HFFc6 (cell line): ENCODE data around the gene PMP22. TPM values are rescaled to one million over a fixed set of nuclear protein-coding genes. Genes with fewer than 3 reads are reported as not detected.

ENCODE experiments used
- DNase-seq: peaks from one replicate; pipeline ENCODE4 v3.0.0-alpha.2; 2018
- H3K27ac Mint-ChIP-seq: 2 replicates; pipeline ENCODE4 v1.8.0; 2020; ENCODE audit warnings: mild to moderate bottlenecking, mixed read lengths
- H3K27me3 Mint-ChIP-seq: 2 replicates; pipeline ENCODE4 v1.8.0; 2021; ENCODE audit warnings: mild to moderate bottlenecking, moderate library complexity, mixed read lengths; ENCODE audit not compliant: insufficient read depth
- H3K36me3 Mint-ChIP-seq: 2 replicates; pipeline ENCODE4 v1.8.0; 2021; ENCODE audit warnings: low read depth, mixed read lengths
- H3K4me1 Mint-ChIP-seq: 2 replicates; pipeline ENCODE4 v1.8.0; 2020; ENCODE audit warnings: low read depth, mixed read lengths
- H3K4me3 Mint-ChIP-seq: 2 replicates; pipeline ENCODE4 v1.8.0; 2020; ENCODE audit warnings: mild to moderate bottlenecking, moderate library complexity, mixed read lengths
- H3K9me3 Mint-ChIP-seq: 2 replicates; pipeline ENCODE4 v1.8.0; 2020; ENCODE audit warnings: mild to moderate bottlenecking, mixed read lengths
- CTCF ChIP-seq: fragments of 200-600 bp; sonication (generic); IDR thresholded peaks from 2 replicates; pipeline ENCODE4 v1.5.0; 2021; ENCODE audit warnings: antibody characterized with exemption, mild to moderate bottlenecking
- total RNA-seq, 6 experiments: library from RNA; stranded (reverse); fragmentation: NEBNext Ultra II Directional; extraction: Animal tissue kit (Norgen Biotek cat#: 25700); gene quantifications; 2 replicates in 1 of 6; 3 replicates in 5 of 6; pipeline ENCODE4 v1.2.3, GENCODE V29; 2021

The PMP22 gene
- total RNA-seq, 6 experiments from 2014 or later: 28.0 to 42.9 (median 34.0) TPM

DNA sequence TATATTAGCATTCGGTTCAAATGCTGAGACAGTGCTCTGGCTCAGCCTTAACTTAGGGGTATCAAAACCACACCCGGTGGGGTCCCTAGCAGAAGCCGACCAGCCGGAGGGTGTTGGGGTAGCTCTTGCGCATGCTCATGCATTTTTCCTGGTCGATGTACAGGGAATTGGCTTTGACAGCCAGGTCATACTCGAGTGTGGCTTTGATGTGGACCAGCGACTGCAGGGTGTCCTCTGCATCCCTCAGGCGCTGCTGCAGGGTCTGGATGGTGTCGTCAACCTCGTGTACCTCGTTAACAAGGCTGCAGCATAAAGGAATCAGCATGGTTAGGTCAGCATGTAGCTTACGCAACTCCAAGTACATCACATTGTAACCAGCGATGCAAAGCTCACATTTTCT, 38.7 kb upstream of the PMP22 start:
- Mint-ChIP-seq H3K27me3 (peaks cover 2% of the 10 kb centered on the region; the same call in 1 of the 2 replicates), H3K4me1 (peaks cover 17% of the 10 kb centered on the region), H3K36me3 (no peaks in the 10 kb centered on the region), H3K4me3 (no peak overlapping the region), H3K27ac (no peak overlapping the region), H3K9me3 (no peaks in the 10 kb centered on the region)
- TF ChIP-seq CTCF: no peak
- DNase-seq: no peak

GRCh38 chr17:15303268-15303667, 38.1 kb upstream of the PMP22 start:
- H3K27me3 Mint-ChIP-seq: peaks cover 2% of the 10 kb centered on the region; the same call in 1 of the 2 replicates
- H3K9me3 Mint-ChIP-seq: no peaks in the 10 kb centered on the region
- no peak overlapping the region for H3K4me3 Mint-ChIP-seq
- H3K27ac Mint-ChIP-seq: no peak overlapping the region
- no peak for DNase-seq
- peaks cover 19% of the 10 kb centered on the region for H3K4me1 Mint-ChIP-seq
- no peaks in the 10 kb centered on the region for H3K36me3 Mint-ChIP-seq
- TF ChIP-seq CTCF: no peak

DNA sequence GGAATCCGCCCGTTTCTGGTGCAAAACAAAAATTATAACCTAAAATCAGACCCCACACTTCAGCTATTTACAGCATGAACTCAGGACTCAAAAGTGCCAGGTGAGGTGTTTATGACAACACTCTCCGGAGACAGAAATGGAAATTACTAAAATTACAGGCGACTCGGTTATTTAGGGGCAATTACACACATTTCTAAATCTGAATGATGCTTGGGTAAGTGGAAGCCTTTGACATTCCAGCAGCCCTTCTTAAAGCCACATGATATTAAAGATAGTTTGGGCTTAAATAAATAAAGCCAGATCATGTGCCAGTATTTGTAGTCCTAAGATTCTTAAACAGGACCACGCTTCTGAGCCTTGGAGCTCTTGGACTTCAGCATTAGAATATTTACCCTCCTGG, 36.7 kb upstream of the PMP22 start:
- H3K4me1 Mint-ChIP-seq: peaks cover 21% of the 10 kb centered on the region
- H3K4me3 Mint-ChIP-seq: no peak overlapping the region
- H3K36me3 Mint-ChIP-seq: no peaks in the 10 kb centered on the region
- no peak for TF ChIP-seq CTCF
- H3K9me3 Mint-ChIP-seq: no peaks in the 10 kb centered on the region
- no peak overlapping the region for H3K27ac Mint-ChIP-seq
- no peak for DNase-seq
- H3K27me3 Mint-ChIP-seq: peaks cover 2% of the 10 kb centered on the region; the same call in 1 of the 2 replicates

- no peak overlapping the region for H3K4me3 Mint-ChIP-seq
- H3K36me3 Mint-ChIP-seq: no peaks in the 10 kb centered on the region
- peaks cover 7% of the 10 kb centered on the region for H3K4me1 Mint-ChIP-seq
- H3K9me3 Mint-ChIP-seq: no peaks in the 10 kb centered on the region
- H3K27me3 Mint-ChIP-seq: peaks cover 2% of the 10 kb centered on the region; the same call in 1 of the 2 replicates
- peak overlapping the region; percentile 10; the same call in 1 of the 2 replicates for H3K27ac Mint-ChIP-seq
- peak; percentile 69 for DNase-seq
- no peak for TF ChIP-seq CTCF
Measured at GRCh38 chr17:15298176-15298575, 33.0 kb upstream of the PMP22 start.

GRCh38 chr17:15293558-15293957, 28.4 kb upstream of the PMP22 start:
- H3K36me3 Mint-ChIP-seq: no peaks in the 10 kb centered on the region
- H3K27me3 Mint-ChIP-seq: no peaks in the 10 kb centered on the region
- H3K9me3 Mint-ChIP-seq: no peaks in the 10 kb centered on the region
- no peak overlapping the region for H3K27ac Mint-ChIP-seq
- H3K4me3 Mint-ChIP-seq: no peak overlapping the region
- no peak for TF ChIP-seq CTCF
- no peak for DNase-seq
- peaks cover 40% of the 10 kb centered on the region for H3K4me1 Mint-ChIP-seq
